ENCODE data around the gene CENPP. TPM values are rescaled to one million over a fixed set of nuclear protein-coding genes. Genes with fewer than 3 reads are reported as not detected.

Gene CENPP
- total RNA-seq, 1 experiment from 2014 or later, result 8.3 TPM

GRCh38 chr9:92527291-92527828 is 201.6 kb downstream of the CENPP start:
- no peaks in the 10 kb centered on the region for H3K79me2 ChIP-seq (ENCODE audit: low read length)
- H3K4me3 ChIP-seq (ENCODE audit: low read length), result no peak overlapping the region
- H3K36me3 ChIP-seq (ENCODE audit: low read depth, low read length), result no peaks in the 10 kb centered on the region
- H3K27me3 ChIP-seq (ENCODE audit: low read length), result no peaks in the 10 kb centered on the region
- no TSS peak for BruUV-seq (replicated peaks)
- ChIA-PET POLR2A (ENCODE audit: unreplicated experiment) (no interaction called here), CTCF (no interaction called here)
- H3K9me3 ChIP-seq (ENCODE audit: low read length), result no peaks in the 10 kb centered on the region
- TF ChIP-seq EZH2phosphoT487 (IDR thresholded peaks at IDR 0.05; ENCODE audit: borderline replicate concordance, low read length), result no peak
- TF ChIP-seq CTCF (conservative IDR thresholded peaks at IDR 0.05; ENCODE audit: low read depth, low read length), result no peak
- TF ChIP-seq EZH2 (IDR thresholded peaks at IDR 0.05; ENCODE audit: low read length, unreplicated experiment), result no peak
- no peak overlapping the region for H3K9ac ChIP-seq (ENCODE audit: low read length)
- no peak for DNase-seq
- no peaks in the 10 kb centered on the region for H4K20me1 ChIP-seq (ENCODE audit: low read length)
- no peaks in the 10 kb centered on the region for H3K4me1 ChIP-seq (ENCODE audit: insufficient read depth, low read length)
- ATAC-seq, result no peak
- H3K27ac ChIP-seq (ENCODE audit: low read length), result no peak overlapping the region
- H3K4me2 ChIP-seq (ENCODE audit: low read length), result no peak overlapping the region
- no peaks in the 10 kb centered on the region for H3K9me2 ChIP-seq (replicated peaks; ENCODE audit: low read length)
- H2AFZ ChIP-seq (ENCODE audit: low read length), result no peak overlapping the region
- no peaks in the 10 kb centered on the region for H3F3A ChIP-seq (ENCODE audit: low read length, unreplicated experiment)
- intact Hi-C loops (cut with micrococcal nuclease), result no loop called here

- Histone ChIP-seq H3F3A (ENCODE audit: low read length, unreplicated experiment) (no peaks in the 10 kb centered on the region), H2AFZ (ENCODE audit: low read length) (no peak overlapping the region), H3K9ac (ENCODE audit: low read length) (no peak overlapping the region), H3K27ac (ENCODE audit: low read length) (no peak overlapping the region), H3K9me2 (replicated peaks; ENCODE audit: low read length) (no peaks in the 10 kb centered on the region), H3K27me3 (ENCODE audit: low read length) (no peaks in the 10 kb centered on the region), H3K9me3 (ENCODE audit: low read length) (no peaks in the 10 kb centered on the region), H3K36me3 (ENCODE audit: low read depth, low read length) (no peaks in the 10 kb centered on the region), H4K20me1 (ENCODE audit: low read length) (no peaks in the 10 kb centered on the region), H3K4me1 (ENCODE audit: insufficient read depth, low read length) (no peaks in the 10 kb centered on the region), H3K4me2 (ENCODE audit: low read length) (no peak overlapping the region), H3K79me2 (ENCODE audit: low read length) (no peaks in the 10 kb centered on the region), H3K4me3 (ENCODE audit: low read length) (no peak overlapping the region)
- ATAC-seq, result no peak
- ChIA-PET CTCF (no interaction called here), POLR2A (ENCODE audit: unreplicated experiment) (no interaction called here)
- DNase-seq, result no peak
- intact Hi-C loops (cut with micrococcal nuclease), result no loop called here
- no peak for TF ChIP-seq EZH2phosphoT487 (IDR thresholded peaks at IDR 0.05; ENCODE audit: borderline replicate concordance, low read length)
- TF ChIP-seq EZH2 (IDR thresholded peaks at IDR 0.05; ENCODE audit: low read length, unreplicated experiment), result no peak
- no peak for TF ChIP-seq CTCF (conservative IDR thresholded peaks at IDR 0.05; ENCODE audit: low read depth, low read length)
- BruUV-seq (replicated peaks), result no TSS peak
These were observed 202.2 kb downstream of the CENPP start for GRCh38 chr9:92527832-92528521.

GRCh38 chr9:92528522-92528849 is 202.7 kb downstream of the CENPP start:
- no peak overlapping the region for H3K9ac ChIP-seq (ENCODE audit: low read length)
- no peak overlapping the region for H3K4me2 ChIP-seq (ENCODE audit: low read length)
- ChIA-PET POLR2A (ENCODE audit: unreplicated experiment) (no interaction called here), CTCF (no interaction called here)
- H3K36me3 ChIP-seq (ENCODE audit: low read depth, low read length), result no peaks in the 10 kb centered on the region
- DNase-seq, result no peak
- no peak overlapping the region for H3K4me3 ChIP-seq (ENCODE audit: low read length)
- H3K79me2 ChIP-seq (ENCODE audit: low read length), result no peaks in the 10 kb centered on the region
- TF ChIP-seq EZH2phosphoT487 (IDR thresholded peaks at IDR 0.05; ENCODE audit: borderline replicate concordance, low read length) (no peak), EZH2 (IDR thresholded peaks at IDR 0.05; ENCODE audit: low read length, unreplicated experiment) (no peak), CTCF (conservative IDR thresholded peaks at IDR 0.05; ENCODE audit: low read depth, low read length) (no peak)
- H3F3A ChIP-seq (ENCODE audit: low read length, unreplicated experiment), result no peaks in the 10 kb centered on the region
- no peaks in the 10 kb centered on the region for H3K9me2 ChIP-seq (replicated peaks; ENCODE audit: low read length)
- H3K9me3 ChIP-seq (ENCODE audit: low read length), result no peaks in the 10 kb centered on the region
- H3K4me1 ChIP-seq (ENCODE audit: insufficient read depth, low read length), result no peaks in the 10 kb centered on the region
- H3K27me3 ChIP-seq (ENCODE audit: low read length), result no peaks in the 10 kb centered on the region
- no peak overlapping the region for H2AFZ ChIP-seq (ENCODE audit: low read length)
- H3K27ac ChIP-seq (ENCODE audit: low read length), result no peak overlapping the region
- BruUV-seq (replicated peaks), result no TSS peak
- no peaks in the 10 kb centered on the region for H4K20me1 ChIP-seq (ENCODE audit: low read length)
- intact Hi-C loops (cut with micrococcal nuclease), result no loop called here
- no peak for ATAC-seq

All from PC-3 (cell line).